RWPE2 (cell line): ENCODE results near the gene TBKBP1.

Experiments
- ATAC-seq: fragments of 200-7000 bp; cut with Tn5 transposase; 3 replicates; pipeline ENCODE4 v1.9.1; 2021; ENCODE audit warnings: low read depth
- DNase-seq: peaks from one replicate; pipeline ENCODE4 v3.0.0-alpha.2; 2020; ENCODE audit warnings: low spot score
- H3K27ac ChIP-seq: fragments of 450-650 bp; 2 replicates; pipeline ENCODE4 v1.5.1; 2017; ENCODE audit warnings: mild to moderate bottlenecking; ENCODE audit not compliant: poor library complexity, severe bottlenecking
- H3K27me3 ChIP-seq: fragments of 250-450 bp; sonication (Bioruptor Pico); 2 replicates; pipeline ENCODE4 v1.5.1; 2021; ENCODE audit warnings: mild to moderate bottlenecking, moderate library complexity; ENCODE audit not compliant: insufficient read depth, poor library complexity, severe bottlenecking
- H3K36me3 ChIP-seq: fragments of 250-450 bp; sonication (Bioruptor Pico); 2 replicates; pipeline ENCODE4 v1.5.1; 2020; ENCODE audit warnings: low read depth, mild to moderate bottlenecking, moderate library complexity
- H3K4me1 ChIP-seq: fragments of 250-450 bp; sonication (Bioruptor Pico); 2 replicates; pipeline ENCODE4 v1.5.1; 2021; ENCODE audit warnings: mild to moderate bottlenecking, moderate library complexity; ENCODE audit not compliant: insufficient read depth, poor library complexity, severe bottlenecking
- H3K4me3 ChIP-seq: fragments of 250-450 bp; sonication (Bioruptor Pico); 2 replicates; pipeline ENCODE4 v1.5.1; 2021; ENCODE audit warnings: mild to moderate bottlenecking, moderate library complexity; ENCODE audit not compliant: severe bottlenecking
- H3K9me3 ChIP-seq: fragments of 250-450 bp; sonication (Bioruptor Pico); 2 replicates; pipeline ENCODE4 v1.5.1; 2021; ENCODE audit warnings: mild to moderate bottlenecking, moderate library complexity; ENCODE audit not compliant: severe bottlenecking
- TF ChIP-seq, protein P1 (sequence below): fragments of 450-650 bp; IDR thresholded peaks from one replicate; pipeline ENCODE4 v1.5.1; 2017; ENCODE audit warnings: mild to moderate bottlenecking, moderate library complexity; ENCODE audit not compliant: poor library complexity, severe bottlenecking

The TBKBP1 gene

DNA sequence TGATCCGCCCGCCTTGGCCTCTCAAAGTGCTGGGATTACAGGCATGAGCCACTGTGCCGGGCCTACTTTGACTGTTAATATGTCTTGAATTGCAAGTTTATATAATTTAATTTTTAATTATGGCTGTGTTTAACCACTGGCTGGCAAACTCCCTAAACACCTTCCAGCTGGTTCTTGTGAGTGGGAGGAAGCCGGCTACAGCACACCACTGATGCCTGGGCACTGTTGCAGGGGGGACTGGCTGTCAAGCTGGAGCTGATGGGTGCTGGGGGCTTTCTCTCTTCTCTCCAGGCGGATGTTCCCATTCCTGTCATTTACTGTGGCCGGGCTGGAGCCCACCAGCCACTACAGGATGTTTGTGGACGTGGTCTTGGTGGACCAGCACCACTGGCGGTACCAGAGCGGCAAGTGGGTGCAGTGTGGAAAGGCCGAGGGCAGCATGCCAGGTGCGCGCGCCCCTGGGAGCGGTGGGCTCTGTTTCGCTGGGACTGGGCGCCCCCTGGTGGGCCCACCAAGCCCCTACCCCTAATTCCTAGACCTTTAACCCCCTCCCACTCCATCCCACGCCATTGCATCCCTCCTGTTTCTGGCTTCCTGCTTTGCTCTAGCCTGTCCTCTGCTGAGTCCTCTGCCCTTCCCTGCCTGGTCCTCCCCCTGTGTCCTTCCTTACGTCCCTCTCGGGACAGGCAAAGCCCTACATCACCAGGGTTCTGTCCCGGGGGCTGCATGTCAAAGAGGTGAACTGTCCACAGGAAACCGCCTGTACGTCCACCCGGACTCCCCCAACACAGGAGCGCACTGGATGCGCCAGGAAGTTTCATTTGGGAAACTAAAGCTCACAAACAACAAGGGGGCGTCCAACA lies 48.6 kb downstream of the TBKBP1 start:
- H3K4me1 ChIP-seq, result no peaks in the 10 kb centered on the region
- H3K4me3 ChIP-seq, result no peak overlapping the region
- H3K9me3 ChIP-seq, result no peaks in the 10 kb centered on the region
- TF ChIP-seq, protein P1, sequence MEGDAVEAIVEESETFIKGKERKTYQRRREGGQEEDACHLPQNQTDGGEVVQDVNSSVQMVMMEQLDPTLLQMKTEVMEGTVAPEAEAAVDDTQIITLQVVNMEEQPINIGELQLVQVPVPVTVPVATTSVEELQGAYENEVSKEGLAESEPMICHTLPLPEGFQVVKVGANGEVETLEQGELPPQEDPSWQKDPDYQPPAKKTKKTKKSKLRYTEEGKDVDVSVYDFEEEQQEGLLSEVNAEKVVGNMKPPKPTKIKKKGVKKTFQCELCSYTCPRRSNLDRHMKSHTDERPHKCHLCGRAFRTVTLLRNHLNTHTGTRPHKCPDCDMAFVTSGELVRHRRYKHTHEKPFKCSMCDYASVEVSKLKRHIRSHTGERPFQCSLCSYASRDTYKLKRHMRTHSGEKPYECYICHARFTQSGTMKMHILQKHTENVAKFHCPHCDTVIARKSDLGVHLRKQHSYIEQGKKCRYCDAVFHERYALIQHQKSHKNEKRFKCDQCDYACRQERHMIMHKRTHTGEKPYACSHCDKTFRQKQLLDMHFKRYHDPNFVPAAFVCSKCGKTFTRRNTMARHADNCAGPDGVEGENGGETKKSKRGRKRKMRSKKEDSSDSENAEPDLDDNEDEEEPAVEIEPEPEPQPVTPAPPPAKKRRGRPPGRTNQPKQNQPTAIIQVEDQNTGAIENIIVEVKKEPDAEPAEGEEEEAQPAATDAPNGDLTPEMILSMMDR, result peak; percentile 15
- no peak overlapping the region for H3K27ac ChIP-seq
- H3K36me3 ChIP-seq, result no peaks in the 10 kb centered on the region
- ATAC-seq (no peak), DNase-seq (no peak)
- peaks cover 41% of the 10 kb centered on the region for H3K27me3 ChIP-seq

DNA sequence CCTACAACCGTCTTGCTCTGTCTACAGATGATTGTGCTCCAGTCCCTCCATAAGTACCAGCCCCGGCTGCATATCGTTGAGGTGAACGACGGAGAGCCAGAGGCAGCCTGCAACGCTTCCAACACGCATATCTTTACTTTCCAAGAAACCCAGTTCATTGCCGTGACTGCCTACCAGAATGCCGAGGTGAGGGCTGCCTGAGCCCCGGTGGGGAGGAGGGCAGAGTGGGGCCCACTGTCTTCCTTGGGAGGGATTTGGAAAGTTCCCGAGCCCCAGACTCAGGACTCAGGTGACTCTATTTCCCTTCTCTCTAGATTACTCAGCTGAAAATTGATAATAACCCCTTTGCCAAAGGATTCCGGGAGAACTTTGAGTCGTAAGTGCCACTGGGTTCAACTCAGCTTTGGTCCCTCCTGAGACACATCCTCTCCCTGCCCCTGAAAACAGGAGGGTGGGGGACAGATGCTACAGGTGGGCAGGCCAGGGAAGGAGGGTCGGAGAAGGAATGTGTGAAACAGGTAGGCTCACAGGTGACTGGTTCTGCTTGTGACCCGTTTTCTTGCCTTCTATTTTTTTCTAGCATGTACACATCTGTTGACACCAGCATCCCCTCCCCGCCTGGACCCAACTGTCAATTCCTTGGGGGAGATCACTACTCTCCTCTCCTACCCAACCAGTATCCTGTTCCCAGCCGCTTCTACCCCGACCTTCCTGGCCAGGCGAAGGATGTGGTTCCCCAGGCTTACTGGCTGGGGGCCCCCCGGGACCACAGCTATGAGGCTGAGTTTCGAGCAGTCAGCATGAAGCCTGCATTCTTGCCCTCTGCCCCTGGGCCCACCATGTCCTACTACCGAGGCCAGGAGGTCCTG lies 50.4 kb downstream of the TBKBP1 start:
- Histone ChIP-seq H3K36me3 (no peaks in the 10 kb centered on the region), H3K4me3 (no peak overlapping the region), H3K9me3 (no peaks in the 10 kb centered on the region), H3K27ac (no peak overlapping the region), H3K4me1 (no peaks in the 10 kb centered on the region), H3K27me3 (peaks cover 49% of the 10 kb centered on the region)
- ATAC-seq (no peak), DNase-seq (no peak)
- TF ChIP-seq, protein P1, result no peak

- TF ChIP-seq, protein P1, result no peak
- DNase-seq, result peak; percentile 62
- Histone ChIP-seq H3K36me3 (no peaks in the 10 kb centered on the region), H3K4me1 (no peaks in the 10 kb centered on the region), H3K4me3 (no peak overlapping the region), H3K9me3 (no peaks in the 10 kb centered on the region), H3K27ac (no peak overlapping the region), H3K27me3 (peaks cover 55% of the 10 kb centered on the region)
- no peak for ATAC-seq
Measured at GRCh38 chr17:47745037-47745380, 51.0 kb downstream of the TBKBP1 start.

DNA sequence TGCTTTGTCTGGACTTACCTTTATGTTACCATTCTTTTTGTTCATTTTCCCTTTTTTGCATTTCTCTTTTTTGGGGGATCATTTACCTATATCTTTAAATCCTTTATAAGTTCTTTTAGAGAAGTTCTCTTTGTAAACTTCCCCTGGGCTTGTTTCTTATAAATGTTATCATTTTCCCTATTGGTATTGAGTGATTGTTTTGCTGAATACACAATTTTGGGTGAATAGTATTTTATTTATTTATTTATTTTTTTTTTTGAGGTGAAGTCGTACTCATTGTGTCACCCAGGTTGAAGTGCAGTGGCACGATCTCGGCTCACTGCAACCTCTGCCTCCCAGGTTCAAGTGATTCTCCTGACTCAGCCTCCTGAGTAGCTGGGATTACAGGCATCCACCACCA lies 57.5 kb downstream of the TBKBP1 start:
- Histone ChIP-seq H3K36me3 (no peaks in the 10 kb centered on the region), H3K27ac (no peak overlapping the region), H3K4me3 (no peak overlapping the region), H3K27me3 (peaks cover 19% of the 10 kb centered on the region), H3K4me1 (peaks cover 2% of the 10 kb centered on the region), H3K9me3 (peaks cover 3% of the 10 kb centered on the region)
- DNase-seq (no peak), ATAC-seq (no peak)
- TF ChIP-seq, protein P1, result no peak
